GM12891 (cell line): ENCODE results near the gene PGBD5.

Experiments
- PAX5 ChIP-seq: IDR thresholded peaks from 2 replicates; pipeline ENCODE4 v1.6.1; 2011; ENCODE audit warnings: low read length, moderate library complexity, mild to moderate bottlenecking; ENCODE audit not compliant: insufficient read depth, severe bottlenecking
- POLR2A ChIP-seq: IDR thresholded peaks from 2 replicates; pipeline ENCODE4 v1.6.1; 2011; ENCODE audit warnings: low read depth, low read length, control low read depth
- POLR2AphosphoS5 ChIP-seq: IDR thresholded peaks from 2 replicates; pipeline ENCODE4 v1.6.1; 2011; ENCODE audit warnings: low read depth, low read length, control low read depth
- SPI1 ChIP-seq: IDR thresholded peaks from 2 replicates; pipeline ENCODE4 v1.6.1; 2011; ENCODE audit warnings: low read depth, low read length, control low read depth
- TAF1 ChIP-seq: IDR thresholded peaks from 2 replicates; pipeline ENCODE4 v1.6.1; 2011; ENCODE audit warnings: low read depth, low read length, control low read depth

GRCh38 chr1:230286166-230286889 lies 139.8 kb downstream of the PGBD5 start:
- TF ChIP-seq POLR2A (no peak), POLR2AphosphoS5 (no peak), TAF1 (no peak), PAX5 (no peak), SPI1 (no peak)
